Measurements from ENCODE around the gene ANKRD11.

The ANKRD11 gene

GRCh38 chr16:89402962-89403361, 87.4 kb downstream of the ANKRD11 start:
- no peak overlapping the region for H3K4me3 ChIP-seq (ENCODE audit: control insufficient read depth, low read depth, low read length)
- no peak for TF ChIP-seq CTCF (IDR thresholded peaks at IDR 0.05; ENCODE audit: control insufficient read depth, insufficient read depth, low read depth, low read length, missing control alignments)
- DNase-seq (ENCODE audit: low read depth): no peak

- no peak overlapping the region for H3K4me3 ChIP-seq (ENCODE audit: control insufficient read depth, low read depth, low read length)
- DNase-seq (ENCODE audit: low read depth): no peak
- no peak for TF ChIP-seq CTCF (IDR thresholded peaks at IDR 0.05; ENCODE audit: control insufficient read depth, insufficient read depth, low read depth, low read length, missing control alignments)
Measured at GRCh38 chr16:89401641-89402445, 88.5 kb downstream of the ANKRD11 start.

- no peak overlapping the region for H3K4me3 ChIP-seq (ENCODE audit: control insufficient read depth, low read depth, low read length)
- no peak for TF ChIP-seq CTCF (IDR thresholded peaks at IDR 0.05; ENCODE audit: control insufficient read depth, insufficient read depth, low read depth, low read length, missing control alignments)
- no peak for DNase-seq (ENCODE audit: low read depth)
Measured at GRCh38 chr16:89401205-89401604, 89.2 kb downstream of the ANKRD11 start.

- DNase-seq (ENCODE audit: low read depth): no peak
- TF ChIP-seq CTCF (IDR thresholded peaks at IDR 0.05; ENCODE audit: control insufficient read depth, insufficient read depth, low read depth, low read length, missing control alignments): no peak
- H3K4me3 ChIP-seq (ENCODE audit: control insufficient read depth, low read depth, low read length): no peak overlapping the region
Measured at GRCh38 chr16:89400740-89401139, 89.6 kb downstream of the ANKRD11 start.

GRCh38 chr16:89398924-89399323, 91.4 kb downstream of the ANKRD11 start:
- no peak for TF ChIP-seq CTCF (IDR thresholded peaks at IDR 0.05; ENCODE audit: control insufficient read depth, insufficient read depth, low read depth, low read length, missing control alignments)
- no peak for DNase-seq (ENCODE audit: low read depth)
- no peak overlapping the region for H3K4me3 ChIP-seq (ENCODE audit: control insufficient read depth, low read depth, low read length)

GRCh38 chr16:89397331-89397861, 93.0 kb downstream of the ANKRD11 start:
- no peak overlapping the region for H3K4me3 ChIP-seq (ENCODE audit: control insufficient read depth, low read depth, low read length)
- no peak for TF ChIP-seq CTCF (IDR thresholded peaks at IDR 0.05; ENCODE audit: control insufficient read depth, insufficient read depth, low read depth, low read length, missing control alignments)
- no peak for DNase-seq (ENCODE audit: low read depth)

Measured in AG09309 (cell line).